GM18951 (cell line): ENCODE data around the gene UPK3A.
"Not testable (repeated sequence)": the region's sequence is repeated elsewhere in the genome, so short reads cannot be mapped to it uniquely, and the experiment has no call there.

ENCODE experiments used
- POLR2A ChIP-seq: IDR thresholded peaks from 4 replicates; pipeline ENCODE4 v1.6.1; 2011; ENCODE audit warnings: mild to moderate bottlenecking; ENCODE audit not compliant: insufficient read length, insufficient read depth; ENCODE audit errors: extremely low read depth
- in situ Hi-C: fragments of 300-500 bp; cut with MboI; formaldehyde crosslinking; loops from one replicate; pipeline ENCODE4 v1.12.0; 2022; ENCODE audit warnings: low sequenced_read_pairs, mixed read lengths, inconsistent platforms; ENCODE audit not compliant: unreplicated experiment

Gene UPK3A

DNA sequence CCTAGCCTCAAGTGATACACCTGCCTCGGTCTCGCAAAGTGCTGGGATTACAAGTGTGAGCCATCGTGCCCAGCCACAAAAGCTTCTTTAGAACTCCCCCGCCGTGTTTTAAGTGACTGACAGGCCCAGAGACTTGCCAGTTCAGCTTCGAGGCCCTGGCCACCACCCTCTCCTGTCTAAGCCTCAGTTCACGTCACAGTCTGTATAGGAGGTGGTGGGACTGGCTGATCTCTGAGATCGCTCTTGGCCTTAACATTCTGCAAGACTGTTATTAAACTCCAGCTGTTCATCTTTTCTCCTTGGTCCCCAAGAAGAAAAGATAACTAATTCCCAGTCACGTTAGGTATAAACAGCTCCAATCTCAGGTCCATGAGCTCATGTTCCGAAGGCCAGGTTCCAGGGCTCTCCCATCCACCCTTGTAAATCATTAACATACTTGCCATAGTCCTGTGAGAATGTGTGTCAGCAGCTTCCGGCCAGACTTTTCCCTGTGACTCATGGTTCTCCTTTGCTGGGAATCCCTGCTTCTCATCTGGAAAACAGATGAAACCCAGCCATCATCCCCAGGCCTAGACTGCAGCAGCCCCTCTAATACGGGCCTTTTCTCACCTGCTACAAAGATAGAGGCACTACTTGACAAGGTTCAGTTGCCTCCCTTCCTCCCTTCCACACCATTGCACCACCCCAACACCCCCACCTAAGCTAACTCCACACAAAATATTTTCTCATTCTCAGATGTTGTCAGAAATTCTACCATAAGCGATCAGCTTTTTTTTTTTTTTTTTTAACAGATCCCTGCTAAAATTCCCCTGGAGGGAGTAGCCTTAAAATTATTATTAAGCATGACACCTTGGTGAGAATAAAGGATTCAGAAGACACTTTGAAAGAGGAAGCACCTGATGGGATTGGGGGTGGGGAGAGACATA is 38.4 kb upstream of the UPK3A start:
- in situ Hi-C loops: no loop called here
- no peak for TF ChIP-seq POLR2A

DNA sequence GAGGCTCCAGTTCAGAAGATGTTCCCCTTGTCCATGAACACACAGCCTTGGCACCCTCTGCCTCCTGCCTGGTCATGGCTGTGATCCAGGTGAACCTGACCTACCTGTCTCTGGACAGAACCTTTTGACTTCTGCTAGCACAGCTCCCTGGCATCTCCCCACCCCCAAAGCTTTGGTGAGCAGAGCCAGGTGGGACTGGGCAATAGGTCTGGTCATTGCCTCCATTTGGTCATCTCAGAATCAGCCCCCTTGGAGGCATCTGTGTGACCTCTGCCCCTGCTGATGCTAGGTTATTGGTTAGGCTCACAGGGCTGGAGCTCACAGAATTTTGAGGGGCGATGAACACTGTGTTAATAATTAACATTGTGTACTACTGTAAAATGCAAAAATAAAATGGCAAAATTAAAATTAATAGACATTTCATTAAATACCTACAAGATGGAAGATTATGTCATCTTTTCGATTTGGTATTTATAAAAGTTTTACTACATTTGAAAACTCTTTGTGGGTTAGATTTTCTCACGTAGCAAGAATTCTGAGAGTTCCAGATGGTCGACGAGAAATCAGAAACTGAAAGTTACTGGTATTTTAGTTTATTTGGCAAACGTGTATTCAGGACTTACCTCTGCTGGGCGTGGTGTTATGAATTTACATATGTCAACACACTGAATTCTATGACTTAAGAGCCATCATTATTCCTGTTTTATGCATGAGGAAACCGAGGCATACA is 35.8 kb upstream of the UPK3A start:
- TF ChIP-seq POLR2A: no peak
- in situ Hi-C loops: no loop called here

DNA sequence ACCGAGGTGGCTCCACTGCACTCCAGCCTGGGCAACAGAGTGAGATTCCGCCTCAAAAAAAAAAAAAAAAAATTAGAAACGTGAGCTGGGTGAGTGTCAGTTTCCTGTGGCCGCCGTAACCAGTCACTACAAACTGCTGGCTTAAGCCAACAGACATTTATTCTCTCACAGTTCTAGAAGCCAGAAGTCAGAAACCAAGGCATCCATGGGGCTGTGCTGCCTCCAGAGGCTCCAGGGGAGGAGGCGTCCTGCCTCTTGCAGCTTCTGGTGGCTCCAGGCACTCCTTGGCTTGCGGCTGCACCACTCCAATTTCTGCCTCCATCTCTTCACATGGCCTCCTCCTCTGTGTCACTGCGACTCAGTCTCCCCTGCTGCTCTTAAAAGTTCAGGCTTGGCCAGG is 32.9 kb upstream of the UPK3A start:
- in situ Hi-C loops: no loop called here
- TF ChIP-seq POLR2A: no peak

DNA sequence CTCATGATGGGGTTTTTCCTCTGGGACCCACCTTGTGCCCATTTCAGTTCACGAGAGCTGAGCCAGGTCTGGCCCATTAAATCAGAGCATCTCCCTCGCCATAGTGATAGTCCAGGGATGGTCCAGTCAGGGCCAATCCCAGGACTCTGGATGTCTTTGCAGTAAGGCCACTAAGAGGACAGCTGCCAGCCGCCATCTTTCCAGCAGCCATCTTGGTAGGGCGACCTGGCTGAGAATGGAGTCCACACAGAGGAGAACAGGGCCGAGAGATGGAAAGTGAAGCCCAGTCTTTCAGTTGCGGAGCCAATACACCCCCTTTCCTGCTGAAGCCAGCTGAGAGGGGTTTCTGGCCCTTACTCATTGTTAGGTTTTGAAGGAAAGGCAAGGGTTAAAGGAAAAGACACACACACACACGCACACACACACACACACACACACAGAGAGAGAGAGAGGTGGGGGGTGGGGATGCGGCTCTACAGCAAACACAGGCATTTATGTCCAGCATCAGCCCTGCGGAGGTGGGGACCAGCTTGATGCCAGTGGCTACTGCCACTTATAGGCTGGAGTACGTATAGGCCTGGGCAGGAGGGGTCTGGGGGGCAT is 31.6 kb upstream of the UPK3A start:
- in situ Hi-C loops: no loop called here

DNA sequence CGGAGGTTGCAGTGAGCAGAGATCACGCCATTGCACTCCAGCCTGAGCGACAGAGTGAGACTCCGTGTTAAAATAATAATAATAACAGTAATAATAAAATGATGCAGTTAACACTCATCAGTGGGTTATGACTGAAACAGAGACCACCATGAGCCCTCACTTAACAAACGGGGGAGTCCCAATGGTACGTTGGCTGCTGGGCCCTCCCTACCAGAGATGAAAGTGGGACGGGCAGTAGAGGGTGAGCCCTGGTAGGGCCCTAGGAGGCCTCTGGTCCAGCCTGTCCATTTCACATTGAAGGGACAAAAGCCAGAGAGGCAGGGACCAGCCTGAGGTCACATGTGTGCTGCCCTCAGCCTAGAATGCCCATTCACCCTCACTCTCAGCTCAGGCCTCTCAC is 30.4 kb upstream of the UPK3A start:
- in situ Hi-C loops: no loop called here
- no peak for TF ChIP-seq POLR2A

More for the DNA sequence above, 31.6 kb upstream of the UPK3A start:
- no peak for TF ChIP-seq POLR2A

DNA sequence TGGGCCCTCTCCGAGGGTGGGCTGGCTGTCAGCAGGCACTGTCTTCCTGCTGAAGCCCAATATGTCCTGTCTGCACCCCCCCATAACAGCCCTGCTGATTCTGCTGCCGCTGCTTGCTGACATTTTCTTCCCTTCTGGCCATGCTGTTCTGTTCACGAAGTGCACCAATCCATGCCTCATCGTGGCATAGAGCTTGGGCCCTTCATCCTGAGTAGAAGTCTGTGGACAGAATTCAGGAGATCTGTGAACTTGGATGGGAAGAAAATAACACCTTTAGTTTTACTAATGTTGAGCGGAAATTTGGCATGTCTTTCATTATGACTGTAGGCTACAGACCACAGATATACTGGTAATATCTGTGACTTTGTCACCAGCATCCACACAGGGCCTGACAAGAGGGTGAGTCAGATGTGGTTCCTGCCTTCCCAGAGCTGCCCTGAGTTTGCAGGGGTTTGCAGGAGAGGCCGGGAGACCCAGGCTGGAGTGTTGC is 29.9 kb upstream of the UPK3A start:
- in situ Hi-C loops: no loop called here
- no peak for TF ChIP-seq POLR2A

DNA sequence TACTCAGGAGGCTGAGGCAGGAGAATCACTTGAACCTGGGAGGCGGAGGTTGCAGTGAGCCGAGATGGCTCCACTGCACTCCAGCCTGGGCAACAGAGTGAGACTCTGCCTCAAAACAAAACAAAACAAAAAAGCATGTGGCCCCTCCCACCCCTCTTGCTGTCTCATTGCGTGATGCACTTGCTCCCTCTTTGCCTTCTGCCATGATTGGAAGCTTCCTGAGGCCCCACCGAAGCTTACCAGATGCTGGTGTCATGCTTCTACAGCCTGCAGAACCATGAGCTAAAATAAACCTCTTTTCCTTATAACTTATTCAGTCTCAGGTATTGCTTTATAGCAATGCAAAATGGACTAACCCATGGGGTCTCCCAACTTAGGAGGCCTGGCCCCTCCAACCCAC is 26.8 kb upstream of the UPK3A start:
- in situ Hi-C loops: not testable (repeated sequence)

DNA sequence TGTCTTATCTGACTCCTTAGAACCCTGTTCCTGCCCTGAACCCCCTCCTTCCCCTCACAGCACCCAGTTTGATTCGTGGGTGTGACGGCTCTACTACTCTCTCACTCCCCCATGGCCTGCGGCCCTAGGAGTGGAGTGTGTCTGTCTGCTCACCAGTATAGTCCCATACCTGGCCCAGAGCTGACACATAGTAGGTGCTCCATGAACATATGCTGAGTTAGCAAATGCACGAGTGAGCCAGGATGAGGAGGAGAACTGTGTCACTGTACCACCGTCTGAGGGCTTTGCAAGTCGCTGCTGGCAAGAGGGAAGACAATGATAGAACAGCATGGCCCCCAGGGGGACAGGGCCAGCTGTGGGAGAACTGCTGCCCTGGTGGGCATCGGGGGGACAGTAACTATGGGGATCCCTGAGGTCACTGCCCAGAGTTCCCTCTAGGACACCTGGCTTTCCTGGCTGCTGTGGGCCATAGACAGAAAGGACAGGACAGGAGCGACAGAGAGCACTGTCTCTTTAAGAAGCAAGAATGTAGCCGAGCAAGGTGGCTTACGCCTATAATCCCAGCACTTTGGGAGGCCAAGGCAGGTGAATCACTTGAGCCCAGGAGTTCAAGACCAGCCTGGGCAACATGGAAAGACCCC is 24.9 kb upstream of the UPK3A start:
- in situ Hi-C loops: loop anchor here (10.0 kb wide), 1 partner anchor 175 kb away; no protein-coding TSS in a partner anchor
- TF ChIP-seq POLR2A: no peak

DNA sequence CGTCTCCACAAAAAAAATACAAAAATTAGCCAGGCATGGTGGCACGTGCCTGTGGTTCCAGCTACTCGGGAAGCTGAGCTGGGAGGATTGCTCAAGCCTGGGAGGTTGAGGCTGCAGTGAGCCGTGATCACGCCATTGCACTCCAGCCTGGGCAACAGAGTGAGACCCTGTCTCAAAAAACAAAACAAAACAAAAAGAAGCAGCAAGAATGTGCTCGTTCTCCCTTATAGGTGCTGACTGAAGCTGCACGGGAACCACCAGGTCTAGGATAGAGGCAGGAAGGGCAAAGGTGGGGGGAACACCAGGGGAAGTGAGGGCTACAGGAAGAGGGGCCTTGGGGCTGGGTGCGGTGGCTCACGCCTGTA is 24.4 kb upstream of the UPK3A start:
- in situ Hi-C loops: loop anchor here (10.0 kb wide), 1 partner anchor 174 kb away; no protein-coding TSS in a partner anchor

DNA sequence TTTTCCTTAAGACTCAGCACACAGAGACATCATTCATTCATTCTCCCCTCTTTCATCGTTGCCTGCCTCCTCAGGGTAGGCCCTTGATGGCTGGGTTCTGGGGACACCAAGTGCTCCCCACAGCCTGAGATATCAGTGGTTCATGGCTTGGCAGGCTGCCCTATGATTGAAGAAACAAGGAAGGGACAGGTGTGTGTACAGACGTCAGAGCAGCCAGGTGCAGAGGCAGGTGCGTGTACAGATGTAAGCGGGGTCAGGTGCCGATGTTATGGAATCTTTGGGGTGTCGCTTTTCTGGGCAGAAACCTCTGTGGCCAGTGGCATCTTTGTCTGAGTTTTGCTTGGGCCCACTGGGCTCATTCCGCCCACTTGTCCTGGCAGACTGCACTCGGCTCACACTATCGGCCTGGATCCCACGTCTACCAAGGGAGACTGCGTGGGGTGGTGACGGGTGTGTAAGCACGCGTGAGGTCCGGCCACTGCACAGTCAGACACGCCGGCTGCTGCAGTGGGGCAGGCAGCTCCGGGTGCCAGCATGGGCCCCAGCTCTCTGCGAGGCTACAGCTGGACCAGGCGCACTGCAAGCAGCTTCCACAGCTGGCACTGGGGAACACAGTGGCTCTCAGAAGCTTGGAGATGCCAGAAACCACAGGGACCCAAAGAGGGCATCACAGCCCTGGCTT is 23.2 kb upstream of the UPK3A start:
- in situ Hi-C loops: loop anchor here (10.0 kb wide), 1 partner anchor 173 kb away; no protein-coding TSS in a partner anchor
- TF ChIP-seq POLR2A: no peak

DNA sequence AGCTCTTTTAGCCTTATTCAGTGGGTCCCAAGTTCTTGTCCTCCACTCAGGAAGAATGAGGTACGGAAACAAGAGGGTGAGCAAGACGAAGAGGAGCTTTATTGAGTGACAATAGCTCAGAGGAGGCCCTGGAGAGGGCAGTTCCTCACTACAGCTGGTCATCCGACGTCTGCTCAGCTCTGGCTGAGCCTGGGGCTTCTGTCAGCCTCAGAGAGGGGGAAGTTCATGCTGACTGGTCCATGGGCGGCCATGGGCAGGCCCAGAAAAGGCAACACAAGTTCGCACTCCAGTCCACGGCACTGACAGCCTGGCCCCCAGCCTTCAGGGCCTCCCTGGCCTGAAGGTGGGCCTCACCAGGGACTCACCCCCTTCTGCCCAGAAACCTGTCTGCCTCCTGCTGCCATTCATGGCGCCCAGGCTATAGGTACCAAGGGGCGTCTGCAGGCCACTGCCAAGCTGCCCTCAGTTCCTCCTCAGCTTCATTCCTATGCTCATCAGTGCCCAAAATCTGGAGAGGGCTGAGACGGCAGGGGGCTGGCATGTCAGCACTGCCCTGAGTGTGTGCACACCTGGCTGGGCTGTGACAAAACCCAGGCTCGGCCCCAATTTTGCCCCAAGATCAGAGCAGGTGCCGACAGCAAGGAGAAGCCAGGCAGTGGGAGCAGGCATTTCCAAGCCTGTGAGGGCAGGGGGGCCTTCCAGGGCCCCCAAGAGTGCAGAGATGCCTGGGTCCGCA is 22.4 kb upstream of the UPK3A start:
- in situ Hi-C loops: loop anchor here (10.0 kb wide), 1 partner anchor 172 kb away; no protein-coding TSS in a partner anchor
- no peak for TF ChIP-seq POLR2A
